HEK293 (cell line): ENCODE results near the gene HAUS8.

Experiments used
- CTCF ChIA-PET: fragments of 350-600 bp; formaldehyde crosslinking; extraction: SDS; loops from one replicate; lab custom pipeline; 2021; ENCODE audit warnings: antibody characterized with exemption; lab: Yijun Ruan, JAX
- POLR2A ChIA-PET: fragments of 300-600 bp; formaldehyde crosslinking; extraction: SDS; loops from one replicate; lab custom pipeline; 2020; ENCODE audit warnings: antibody characterized with exemption, inconsistent platforms; lab: Yijun Ruan, JAX
- H3K27ac ChIP-seq: fragments of 200-500 bp; sonication (Bioruptor generic); 2 replicates; pipeline ENCODE4 v1.5.1; 2014; ENCODE audit warnings: low read depth, low read length, control low read depth, inconsistent platforms; ENCODE audit errors: extremely low read depth
- H3K36me3 ChIP-seq, 2 experiments: fragments of 200-500 bp in 1 of 2; sonication (Bioruptor generic) in 1 of 2; 1 replicate in 1 of 2; 2 replicates in 1 of 2; pipeline ENCODE4 v1.5.1; 2014 to 2017; ENCODE audit warnings: inconsistent platforms in 2 of 2, low read length in 2 of 2; ENCODE audit not compliant: control insufficient read depth in 2 of 2, insufficient read depth in 1 of 2
- H3K4me1 ChIP-seq: fragments of 200-500 bp; sonication (Bioruptor generic); 2 replicates; pipeline ENCODE4 v1.5.1; 2014; ENCODE audit warnings: mild to moderate bottlenecking, low read length, inconsistent platforms; ENCODE audit not compliant: control insufficient read depth, insufficient read depth
- H3K4me3 ChIP-seq: 2 replicates; pipeline ENCODE4 v1.5.1; 2011; ENCODE audit warnings: low read depth, mild to moderate bottlenecking, control low read depth, low read length, moderate library complexity
- H3K9me3 ChIP-seq: fragments of 200-500 bp; sonication (Bioruptor generic); 2 replicates; pipeline ENCODE4 v1.5.1; 2014; ENCODE audit warnings: low read depth, low read length, inconsistent platforms; ENCODE audit not compliant: control insufficient read depth, insufficient read depth
- MZF1 ChIP-seq: fragments of 450-650 bp; formaldehyde crosslinking; IDR thresholded peaks from 2 replicates; pipeline ENCODE4 v1.5.1; 2017; ENCODE audit warnings: missing biosample characterization, missing genetic modification characterization, borderline replicate concordance
- OVOL3 ChIP-seq: fragments of 450-650 bp; formaldehyde crosslinking; IDR thresholded peaks from 2 replicates; pipeline ENCODE4 v1.5.1; 2016; ENCODE audit warnings: missing biosample characterization, missing genetic modification characterization
- PRDM1 ChIP-seq: fragments of 450-650 bp; formaldehyde crosslinking; IDR thresholded peaks from 2 replicates; pipeline ENCODE4; 2016; ENCODE audit warnings: missing biosample characterization, missing genetic modification characterization
- RBAK ChIP-seq: fragments of 450-650 bp; formaldehyde crosslinking; IDR thresholded peaks from 2 replicates; pipeline ENCODE4 v1.5.1; 2016; ENCODE audit warnings: missing biosample characterization, missing genetic modification characterization
- SALL2 ChIP-seq: fragments of 450-650 bp; formaldehyde crosslinking; IDR thresholded peaks from 2 replicates; pipeline ENCODE4 v1.5.0; 2017; ENCODE audit warnings: missing biosample characterization, mild to moderate bottlenecking, missing genetic modification characterization, borderline replicate concordance
- TCF7L2 ChIP-seq: IDR thresholded peaks from 2 replicates; pipeline ENCODE4 v1.6.1; 2011; ENCODE audit warnings: low read depth, mild to moderate bottlenecking, inconsistent platforms, low read length, moderate library complexity, borderline replicate concordance
- YY1 ChIP-seq: fragments of 450-650 bp; formaldehyde crosslinking; IDR thresholded peaks from 2 replicates; pipeline ENCODE4 v1.5.1; 2018; ENCODE audit warnings: missing biosample characterization, missing genetic modification characterization
- ZBTB48 ChIP-seq: fragments of 450-650 bp; formaldehyde crosslinking; IDR thresholded peaks from 2 replicates; pipeline ENCODE4 v1.5.1; 2016; ENCODE audit warnings: missing biosample characterization, missing genetic modification characterization
- ZBTB8A ChIP-seq: fragments of 450-650 bp; formaldehyde crosslinking; IDR thresholded peaks from 2 replicates; pipeline ENCODE4 v1.5.1; 2016; ENCODE audit warnings: missing biosample characterization, missing genetic modification characterization
- ZNF155 ChIP-seq: fragments of 450-650 bp; formaldehyde crosslinking; IDR thresholded peaks from 2 replicates; pipeline ENCODE4 v1.5.1; 2016; ENCODE audit warnings: missing biosample characterization, missing genetic modification characterization
- ZNF157 ChIP-seq: fragments of 450-650 bp; formaldehyde crosslinking; IDR thresholded peaks from 2 replicates; pipeline ENCODE4 v1.5.1; 2016; ENCODE audit warnings: missing biosample characterization, missing genetic modification characterization
- ZNF169 ChIP-seq: fragments of 450-650 bp; formaldehyde crosslinking; IDR thresholded peaks from 2 replicates; pipeline ENCODE4 v1.5.1; 2016; ENCODE audit warnings: missing biosample characterization, missing genetic modification characterization
- ZNF19 ChIP-seq: fragments of 450-650 bp; formaldehyde crosslinking; IDR thresholded peaks from 2 replicates; pipeline ENCODE4; 2016; ENCODE audit warnings: missing biosample characterization, missing genetic modification characterization, low read depth
- ZNF341 ChIP-seq: fragments of 450-650 bp; formaldehyde crosslinking; IDR thresholded peaks from 2 replicates; pipeline ENCODE4; 2016; ENCODE audit warnings: low read depth, missing biosample characterization, missing genetic modification characterization
- ZNF416 ChIP-seq: fragments of 450-650 bp; formaldehyde crosslinking; IDR thresholded peaks from 2 replicates; pipeline ENCODE4 v1.5.1; 2016; ENCODE audit warnings: missing biosample characterization, missing genetic modification characterization
- ZNF529 ChIP-seq: fragments of 450-650 bp; formaldehyde crosslinking; IDR thresholded peaks from 2 replicates; pipeline ENCODE4 v1.5.1; 2017; ENCODE audit warnings: missing genetic modification characterization, missing biosample characterization; ENCODE audit not compliant: insufficient replicate concordance
- ZNF623 ChIP-seq: fragments of 450-650 bp; formaldehyde crosslinking; IDR thresholded peaks from 2 replicates; pipeline ENCODE4 v1.5.1; 2016; ENCODE audit warnings: missing biosample characterization, missing genetic modification characterization
- ZNF658 ChIP-seq: fragments of 450-650 bp; formaldehyde crosslinking; IDR thresholded peaks from 2 replicates; pipeline ENCODE4; 2016; ENCODE audit warnings: missing biosample characterization, missing genetic modification characterization
- ZNF670 ChIP-seq: fragments of 450-650 bp; formaldehyde crosslinking; IDR thresholded peaks from 2 replicates; pipeline ENCODE4 v1.5.1; 2016; ENCODE audit warnings: missing biosample characterization, missing genetic modification characterization, low read depth
- ZNF768 ChIP-seq: fragments of 450-650 bp; formaldehyde crosslinking; IDR thresholded peaks from 2 replicates; pipeline ENCODE4 v1.5.1; 2018; ENCODE audit warnings: missing biosample characterization, mild to moderate bottlenecking, missing genetic modification characterization
- ZNF843 ChIP-seq: fragments of 450-650 bp; formaldehyde crosslinking; IDR thresholded peaks from 2 replicates; pipeline ENCODE4 v1.5.1; 2016; ENCODE audit warnings: missing biosample characterization, missing genetic modification characterization
- ZSCAN23 ChIP-seq: fragments of 450-650 bp; formaldehyde crosslinking; IDR thresholded peaks from 2 replicates; pipeline ENCODE4 v1.5.1; 2016; ENCODE audit warnings: missing biosample characterization, missing genetic modification characterization
- TF ChIP-seq, protein P1 (sequence below): fragments of 450-650 bp; formaldehyde crosslinking; IDR thresholded peaks from 2 replicates; pipeline ENCODE4 v1.5.1; 2016; ENCODE audit warnings: missing biosample characterization, missing genetic modification characterization
- TF ChIP-seq, protein P2 (sequence below): fragments of 450-650 bp; formaldehyde crosslinking; IDR thresholded peaks from 2 replicates; pipeline ENCODE4 v1.5.1; 2016; ENCODE audit warnings: missing biosample characterization, missing genetic modification characterization
- TF ChIP-seq, protein P3 (sequence below): fragments of 450-650 bp; formaldehyde crosslinking; IDR thresholded peaks from 2 replicates; pipeline ENCODE4 v1.5.1; 2017; ENCODE audit warnings: missing biosample characterization, missing genetic modification characterization
- TF ChIP-seq, protein P4 (sequence below): fragments of 450-650 bp; formaldehyde crosslinking; conservative IDR thresholded peaks from 2 replicates; pipeline ENCODE4 v1.5.1; 2016; ENCODE audit warnings: low read depth, missing biosample characterization, missing genetic modification characterization

The HAUS8 gene

DNA sequence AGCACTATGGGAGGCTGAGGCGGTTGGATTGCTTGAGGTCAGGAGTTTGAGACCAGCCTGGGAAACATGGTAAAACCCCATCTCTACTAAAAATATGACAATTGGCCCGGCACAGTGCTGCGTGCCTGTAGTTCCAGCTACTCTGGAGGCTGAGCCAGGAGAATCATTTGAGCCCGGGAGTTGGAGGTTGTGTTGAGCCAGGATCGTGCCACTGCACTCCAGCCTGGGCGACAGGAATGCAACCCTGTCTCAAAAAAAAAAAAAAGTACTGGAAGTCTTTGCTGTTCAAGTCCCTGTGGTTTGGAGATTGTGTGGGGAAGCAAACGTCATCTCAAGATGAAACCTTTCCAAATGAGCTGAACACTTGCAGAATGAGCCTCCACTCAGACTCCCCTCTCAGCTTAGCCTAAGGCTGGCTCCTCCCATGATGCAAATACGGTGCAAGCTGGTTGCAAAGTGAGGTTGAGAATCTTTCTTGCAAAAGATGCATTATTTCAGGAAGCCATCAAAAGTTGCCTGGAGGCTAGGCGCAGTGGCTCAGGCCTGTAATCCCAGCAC is 46.6 kb upstream of the HAUS8 start:
- H3K36me3 ChIP-seq, result no peaks in the 10 kb centered on the region; a peak in 1 of 3 replicates
- no peaks in the 10 kb centered on the region for H3K9me3 ChIP-seq
- TF ChIP-seq ZNF623 (tag by site-specific recombination) (no peak), ZNF19 (tag by site-specific recombination) (no peak), SALL2 (tag by site-specific recombination) (no peak), ZSCAN23 (tag by site-specific recombination) (no peak), ZBTB8A (no peak), ZNF169 (tag by site-specific recombination) (no peak), MZF1 (no peak), ZNF155 (tag by site-specific recombination) (no peak), RBAK (tag by site-specific recombination) (no peak), ZNF416 (tag by site-specific recombination) (no peak), PRDM1 (no peak), TCF7L2 (no peak), ZNF529 (no peak), ZNF341 (tag by site-specific recombination) (no peak), ZNF157 (no peak), ZNF658 (no peak), OVOL3 (tag by site-specific recombination) (no peak)
- TF ChIP-seq, protein P1, sequence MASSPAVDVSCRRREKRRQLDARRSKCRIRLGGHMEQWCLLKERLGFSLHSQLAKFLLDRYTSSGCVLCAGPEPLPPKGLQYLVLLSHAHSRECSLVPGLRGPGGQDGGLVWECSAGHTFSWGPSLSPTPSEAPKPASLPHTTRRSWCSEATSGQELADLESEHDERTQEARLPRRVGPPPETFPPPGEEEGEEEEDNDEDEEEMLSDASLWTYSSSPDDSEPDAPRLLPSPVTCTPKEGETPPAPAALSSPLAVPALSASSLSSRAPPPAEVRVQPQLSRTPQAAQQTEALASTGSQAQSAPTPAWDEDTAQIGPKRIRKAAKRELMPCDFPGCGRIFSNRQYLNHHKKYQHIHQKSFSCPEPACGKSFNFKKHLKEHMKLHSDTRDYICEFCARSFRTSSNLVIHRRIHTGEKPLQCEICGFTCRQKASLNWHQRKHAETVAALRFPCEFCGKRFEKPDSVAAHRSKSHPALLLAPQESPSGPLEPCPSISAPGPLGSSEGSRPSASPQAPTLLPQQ (tag by site-specific recombination), result no peak
- TF ChIP-seq, protein P2, sequence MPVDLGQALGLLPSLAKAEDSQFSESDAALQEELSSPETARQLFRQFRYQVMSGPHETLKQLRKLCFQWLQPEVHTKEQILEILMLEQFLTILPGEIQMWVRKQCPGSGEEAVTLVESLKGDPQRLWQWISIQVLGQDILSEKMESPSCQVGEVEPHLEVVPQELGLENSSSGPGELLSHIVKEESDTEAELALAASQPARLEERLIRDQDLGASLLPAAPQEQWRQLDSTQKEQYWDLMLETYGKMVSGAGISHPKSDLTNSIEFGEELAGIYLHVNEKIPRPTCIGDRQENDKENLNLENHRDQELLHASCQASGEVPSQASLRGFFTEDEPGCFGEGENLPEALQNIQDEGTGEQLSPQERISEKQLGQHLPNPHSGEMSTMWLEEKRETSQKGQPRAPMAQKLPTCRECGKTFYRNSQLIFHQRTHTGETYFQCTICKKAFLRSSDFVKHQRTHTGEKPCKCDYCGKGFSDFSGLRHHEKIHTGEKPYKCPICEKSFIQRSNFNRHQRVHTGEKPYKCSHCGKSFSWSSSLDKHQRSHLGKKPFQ (tag by site-specific recombination), result no peak
- TF ChIP-seq, protein P3, sequence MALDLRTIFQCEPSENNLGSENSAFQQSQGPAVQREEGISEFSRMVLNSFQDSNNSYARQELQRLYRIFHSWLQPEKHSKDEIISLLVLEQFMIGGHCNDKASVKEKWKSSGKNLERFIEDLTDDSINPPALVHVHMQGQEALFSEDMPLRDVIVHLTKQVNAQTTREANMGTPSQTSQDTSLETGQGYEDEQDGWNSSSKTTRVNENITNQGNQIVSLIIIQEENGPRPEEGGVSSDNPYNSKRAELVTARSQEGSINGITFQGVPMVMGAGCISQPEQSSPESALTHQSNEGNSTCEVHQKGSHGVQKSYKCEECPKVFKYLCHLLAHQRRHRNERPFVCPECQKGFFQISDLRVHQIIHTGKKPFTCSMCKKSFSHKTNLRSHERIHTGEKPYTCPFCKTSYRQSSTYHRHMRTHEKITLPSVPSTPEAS (tag by site-specific recombination), result no peak
- ChIA-PET POLR2A (no interaction called here), CTCF (interaction anchor here (0.6 to 0.7 kb wide), 2 partner anchors 105 to 114 kb away, joined by 3 read pairs; no protein-coding TSS in a partner anchor)
- no peaks in the 10 kb centered on the region for H3K4me1 ChIP-seq
- H3K4me3 ChIP-seq, result no peak overlapping the region
- no peak overlapping the region for H3K27ac ChIP-seq

DNA sequence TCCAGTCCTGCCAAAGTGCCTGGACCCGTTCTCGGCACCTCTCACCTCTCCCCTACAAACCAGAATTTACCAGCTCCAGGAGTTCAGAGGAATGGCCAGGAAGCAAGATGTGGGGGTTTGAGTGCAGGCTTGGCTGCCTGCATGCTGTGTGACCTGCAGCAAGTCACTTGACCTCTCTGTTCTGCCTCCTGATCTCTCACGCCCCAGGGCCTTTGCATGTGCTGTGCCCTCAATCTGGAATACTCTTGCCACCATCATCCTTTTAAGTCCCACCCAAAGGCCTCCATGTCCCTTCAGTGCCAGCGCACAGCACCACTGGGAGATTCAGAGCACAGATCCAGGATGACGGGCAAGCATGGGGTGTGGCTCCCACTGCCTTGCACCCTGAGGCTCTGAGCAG is 43.7 kb upstream of the HAUS8 start:
- POLR2A ChIA-PET, result no interaction called here

More for the DNA sequence above, 43.7 kb upstream of the HAUS8 start:
- Histone ChIP-seq H3K27ac (no peak overlapping the region), H3K9me3 (no peaks in the 10 kb centered on the region), H3K4me3 (no peak overlapping the region), H3K4me1 (no peaks in the 10 kb centered on the region)
- CTCF ChIA-PET, result interaction anchor here (0.7 to 0.8 kb wide), 2 partner anchors 8 to 45 kb away, joined by 3 read pairs; no protein-coding TSS in a partner anchor
- no peak for TF ChIP-seq ZBTB48
- TF ChIP-seq, protein P4, sequence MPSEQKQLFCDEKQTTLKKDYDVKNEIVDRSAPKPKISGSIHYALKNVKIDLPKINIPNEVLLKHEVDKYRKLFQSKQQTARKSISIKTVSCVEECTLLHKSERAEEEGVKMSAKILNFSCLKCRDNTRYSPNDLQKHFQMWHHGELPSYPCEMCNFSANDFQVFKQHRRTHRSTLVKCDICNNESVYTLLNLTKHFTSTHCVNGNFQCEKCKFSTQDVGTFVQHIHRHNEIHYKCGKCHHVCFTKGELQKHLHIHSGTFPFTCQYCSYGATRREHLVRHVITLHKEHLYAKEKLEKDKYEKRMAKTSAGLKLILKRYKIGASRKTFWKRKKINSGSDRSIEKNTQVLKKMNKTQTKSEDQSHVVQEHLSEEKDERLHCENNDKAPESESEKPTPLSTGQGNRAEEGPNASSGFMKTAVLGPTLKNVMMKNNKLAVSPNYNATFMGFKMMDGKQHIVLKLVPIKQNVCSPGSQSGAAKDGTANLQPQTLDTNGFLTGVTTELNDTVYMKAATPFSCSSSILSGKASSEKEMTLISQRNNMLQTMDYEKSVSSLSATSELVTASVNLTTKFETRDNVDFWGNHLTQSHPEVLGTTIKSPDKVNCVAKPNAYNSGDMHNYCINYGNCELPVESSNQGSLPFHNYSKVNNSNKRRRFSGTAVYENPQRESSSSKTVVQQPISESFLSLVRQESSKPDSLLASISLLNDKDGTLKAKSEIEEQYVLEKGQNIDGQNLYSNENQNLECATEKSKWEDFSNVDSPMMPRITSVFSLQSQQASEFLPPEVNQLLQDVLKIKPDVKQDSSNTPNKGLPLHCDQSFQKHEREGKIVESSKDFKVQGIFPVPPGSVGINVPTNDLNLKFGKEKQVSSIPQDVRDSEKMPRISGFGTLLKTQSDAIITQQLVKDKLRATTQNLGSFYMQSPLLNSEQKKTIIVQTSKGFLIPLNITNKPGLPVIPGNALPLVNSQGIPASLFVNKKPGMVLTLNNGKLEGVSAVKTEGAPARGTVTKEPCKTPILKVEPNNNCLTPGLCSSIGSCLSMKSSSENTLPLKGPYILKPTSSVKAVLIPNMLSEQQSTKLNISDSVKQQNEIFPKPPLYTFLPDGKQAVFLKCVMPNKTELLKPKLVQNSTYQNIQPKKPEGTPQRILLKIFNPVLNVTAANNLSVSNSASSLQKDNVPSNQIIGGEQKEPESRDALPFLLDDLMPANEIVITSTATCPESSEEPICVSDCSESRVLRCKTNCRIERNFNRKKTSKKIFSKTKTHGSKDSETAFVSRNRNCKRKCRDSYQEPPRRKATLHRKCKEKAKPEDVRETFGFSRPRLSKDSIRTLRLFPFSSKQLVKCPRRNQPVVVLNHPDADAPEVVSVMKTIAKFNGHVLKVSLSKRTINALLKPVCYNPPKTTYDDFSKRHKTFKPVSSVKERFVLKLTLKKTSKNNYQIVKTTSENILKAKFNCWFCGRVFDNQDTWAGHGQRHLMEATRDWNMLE, result no peak
- peak; percentile 96; the same call in 1 of the 2 replicates for TF ChIP-seq ZNF768 (tag by site-specific recombination)
- no peak for TF ChIP-seq YY1
- TF ChIP-seq ZNF623 (tag by site-specific recombination), result peak; percentile 97
- TF ChIP-seq ZNF843 (tag by site-specific recombination), result no peak
- no peak for TF ChIP-seq ZNF670 (tag by site-specific recombination)
- TF ChIP-seq, all 188 proteins: peak for 2
- H3K36me3 ChIP-seq, result no peaks in the 10 kb centered on the region
